Cardiac septum (tissue), 1 donor: Measurements from ENCODE around the gene TMEM232. TPM values are rescaled to one million over a fixed set of nuclear protein-coding genes. Genes with fewer than 3 reads are reported as not detected.

Experiments
- DNase-seq: peaks from one replicate; pipeline ENCODE4 v3.0.0-alpha.2; 2020; ENCODE audit warnings: low spot score
- intact Hi-C: fragments of 100-400 bp; cut with DNase I; formaldehyde crosslinking; loops from one replicate; pipeline ENCODE4 v1.14.0; 2022
- total RNA-seq: library from RNA; stranded (reverse); fragmentation: NEBNext Ultra II Directional; extraction: Animal tissue kit (Norgen Biotek cat#: 25700); gene quantifications from one replicate; pipeline ENCODE4 v1.2.1, GENCODE V29; 2021
- donor health status: DM: no; HTN: no; CAD: no.

The TMEM232 gene
- total RNA-seq, 1 donor from 2014 or later = 1.7 TPM

- DNase-seq = no peak
- intact Hi-C loops = no loop called here
Observed at GRCh38 chr5:110638970-110639902, 87.2 kb downstream of the TMEM232 start.

- no peak for DNase-seq
- intact Hi-C loops = no loop called here
Observed at GRCh38 chr5:110634475-110634874, 92.0 kb downstream of the TMEM232 start.

GRCh38 chr5:110631236-110631635 is 95.2 kb downstream of the TMEM232 start:
- intact Hi-C loops = no loop called here
- no peak for DNase-seq

- intact Hi-C loops = no loop called here
- no peak for DNase-seq
Observed at GRCh38 chr5:110630350-110630749, 96.1 kb downstream of the TMEM232 start.

GRCh38 chr5:110625376-110625999 is 101.0 kb downstream of the TMEM232 start:
- no peak for DNase-seq
- intact Hi-C loops = no loop called here

- intact Hi-C loops = no loop called here
- no peak for DNase-seq
Observed at GRCh38 chr5:110623874-110624273, 102.6 kb downstream of the TMEM232 start.

- intact Hi-C loops = no loop called here
Observed at GRCh38 chr5:110618941-110619340, 107.5 kb downstream of the TMEM232 start.

GRCh38 chr5:110616009-110616408 is 110.5 kb downstream of the TMEM232 start:
- intact Hi-C loops = no loop called here
- no peak for DNase-seq

More at GRCh38 chr5:110618941-110619340, 107.5 kb downstream of the TMEM232 start:
- no peak for DNase-seq

GRCh38 chr5:110612794-110613247 is 113.7 kb downstream of the TMEM232 start:
- intact Hi-C loops = no loop called here
- DNase-seq = no peak

GRCh38 chr5:110611817-110612216 is 114.7 kb downstream of the TMEM232 start:
- intact Hi-C loops = no loop called here
- no peak for DNase-seq

- DNase-seq = peak; percentile 55
- intact Hi-C loops = no loop called here
Observed at GRCh38 chr5:110594866-110595265, 131.6 kb downstream of the TMEM232 start.

GRCh38 chr5:110590187-110590586 is 136.3 kb downstream of the TMEM232 start:
- DNase-seq = no peak
- intact Hi-C loops = no loop called here

GRCh38 chr5:110588286-110588980 is 138.0 kb downstream of the TMEM232 start:
- DNase-seq = no peak
- intact Hi-C loops = no loop called here

- intact Hi-C loops = no loop called here
- no peak for DNase-seq
Observed at GRCh38 chr5:110580625-110581024, 145.8 kb downstream of the TMEM232 start.

- intact Hi-C loops = no loop called here
- DNase-seq = no peak
Observed at GRCh38 chr5:110572729-110573128, 153.7 kb downstream of the TMEM232 start.

GRCh38 chr5:110562191-110562590 is 164.3 kb downstream of the TMEM232 start:
- no peak for DNase-seq
- intact Hi-C loops = no loop called here

- DNase-seq = no peak
- intact Hi-C loops = no loop called here
Observed at GRCh38 chr5:110561510-110561909, 165.0 kb downstream of the TMEM232 start.

GRCh38 chr5:110549301-110549700 is 177.2 kb downstream of the TMEM232 start:
- intact Hi-C loops = no loop called here

GRCh38 chr5:110548171-110548570 is 178.3 kb downstream of the TMEM232 start:
- intact Hi-C loops = no loop called here
- DNase-seq = no peak

More at GRCh38 chr5:110549301-110549700, 177.2 kb downstream of the TMEM232 start:
- DNase-seq = no peak

- intact Hi-C loops = no loop called here
- no peak for DNase-seq
Observed at GRCh38 chr5:110547495-110547894, 179.0 kb downstream of the TMEM232 start.
